HFFc6 (cell line): ENCODE results near the gene ABCC2. TPM values are rescaled to one million over a fixed set of nuclear protein-coding genes. Genes with fewer than 3 reads are reported as not detected.

Experiments used
- DNase-seq: peaks from one replicate; pipeline ENCODE4 v3.0.0-alpha.2; 2018
- H3K27ac Mint-ChIP-seq: 2 replicates; pipeline ENCODE4 v1.8.0; 2020; ENCODE audit warnings: mild to moderate bottlenecking, mixed read lengths
- H3K27me3 Mint-ChIP-seq: 2 replicates; pipeline ENCODE4 v1.8.0; 2021; ENCODE audit warnings: mild to moderate bottlenecking, moderate library complexity, mixed read lengths; ENCODE audit not compliant: insufficient read depth
- H3K36me3 Mint-ChIP-seq: 2 replicates; pipeline ENCODE4 v1.8.0; 2021; ENCODE audit warnings: low read depth, mixed read lengths
- H3K4me1 Mint-ChIP-seq: 2 replicates; pipeline ENCODE4 v1.8.0; 2020; ENCODE audit warnings: low read depth, mixed read lengths
- H3K4me3 Mint-ChIP-seq: 2 replicates; pipeline ENCODE4 v1.8.0; 2020; ENCODE audit warnings: mild to moderate bottlenecking, moderate library complexity, mixed read lengths
- H3K9me3 Mint-ChIP-seq: 2 replicates; pipeline ENCODE4 v1.8.0; 2020; ENCODE audit warnings: mild to moderate bottlenecking, mixed read lengths
- CTCF ChIP-seq: fragments of 200-600 bp; sonication (generic); IDR thresholded peaks from 2 replicates; pipeline ENCODE4 v1.5.0; 2021; ENCODE audit warnings: antibody characterized with exemption, mild to moderate bottlenecking
- total RNA-seq, 6 experiments: library from RNA; stranded (reverse); fragmentation: NEBNext Ultra II Directional; extraction: Animal tissue kit (Norgen Biotek cat#: 25700); gene quantifications; 2 replicates in 1 of 6; 3 replicates in 5 of 6; pipeline ENCODE4 v1.2.3, GENCODE V29; 2021

The ABCC2 gene
- total RNA-seq, 6 experiments from 2014 or later, result 0.43 to 1.7 (median 1.1) TPM

- peaks cover 70% of the 10 kb centered on the region for H3K36me3 Mint-ChIP-seq
- no peaks in the 10 kb centered on the region for H3K9me3 Mint-ChIP-seq
- H3K27ac Mint-ChIP-seq, result peak overlapping the region; percentile 36; the same call in 1 of the 2 replicates
- DNase-seq, result no peak
- no peak for TF ChIP-seq CTCF
- H3K4me1 Mint-ChIP-seq, result peaks cover 36% of the 10 kb centered on the region
- no peak overlapping the region for H3K4me3 Mint-ChIP-seq
- no peaks in the 10 kb centered on the region; the same call in 1 of the 2 replicates for H3K27me3 Mint-ChIP-seq
These were observed 27.8 kb upstream of the ABCC2 start for GRCh38 chr10:99754670-99755069.

GRCh38 chr10:99756159-99756558, 26.3 kb upstream of the ABCC2 start:
- no peak for DNase-seq
- H3K27ac Mint-ChIP-seq, result no peak overlapping the region
- no peaks in the 10 kb centered on the region for H3K9me3 Mint-ChIP-seq
- peaks cover 43% of the 10 kb centered on the region for H3K4me1 Mint-ChIP-seq
- H3K36me3 Mint-ChIP-seq, result peaks cover 73% of the 10 kb centered on the region
- H3K27me3 Mint-ChIP-seq, result no peaks in the 10 kb centered on the region; the same call in 1 of the 2 replicates
- no peak overlapping the region for H3K4me3 Mint-ChIP-seq
- TF ChIP-seq CTCF, result no peak

- Mint-ChIP-seq H3K9me3 (peaks cover 4% of the 10 kb centered on the region; the same call in 1 of the 2 replicates), H3K4me3 (no peak overlapping the region), H3K27me3 (no peaks in the 10 kb centered on the region; the same call in 1 of the 2 replicates), H3K27ac (peak overlapping the region; percentile 10; the same call in 1 of the 2 replicates), H3K36me3 (peaks cover 82% of the 10 kb centered on the region), H3K4me1 (peaks cover 52% of the 10 kb centered on the region)
- TF ChIP-seq CTCF, result no peak
- DNase-seq, result no peak
These were observed 24.1 kb upstream of the ABCC2 start for GRCh38 chr10:99758211-99758891.

- Mint-ChIP-seq H3K9me3 (peaks cover 4% of the 10 kb centered on the region; the same call in 1 of the 2 replicates), H3K4me3 (no peak overlapping the region), H3K27ac (peak overlapping the region; percentile 54), H3K36me3 (peaks cover 82% of the 10 kb centered on the region), H3K27me3 (no peaks in the 10 kb centered on the region; the same call in 1 of the 2 replicates), H3K4me1 (peaks cover 50% of the 10 kb centered on the region)
- no peak for TF ChIP-seq CTCF
- no peak for DNase-seq
These were observed 22.1 kb upstream of the ABCC2 start for GRCh38 chr10:99760321-99760720.

- Mint-ChIP-seq H3K4me3 (no peak overlapping the region), H3K27ac (peak overlapping the region; percentile 54), H3K27me3 (no peaks in the 10 kb centered on the region), H3K4me1 (peaks cover 50% of the 10 kb centered on the region), H3K36me3 (peaks cover 72% of the 10 kb centered on the region), H3K9me3 (peaks cover 4% of the 10 kb centered on the region; the same call in 1 of the 2 replicates)
- TF ChIP-seq CTCF, result no peak
- no peak for DNase-seq
These were observed 21.1 kb upstream of the ABCC2 start for GRCh38 chr10:99761365-99761764.
